SK-N-MC (cell line): ENCODE data around the gene ANO2.

Experiments
- EZH2 ChIP-seq: fragments of 200-600 bp; sonication (generic); IDR thresholded peaks from one replicate; pipeline ENCODE4 v1.6.1; 2017; ENCODE audit warnings: antibody characterized with exemption
- POLR2AphosphoS5 ChIP-seq: IDR thresholded peaks from 2 replicates; pipeline ENCODE4 v1.6.1; 2012; ENCODE audit warnings: mild to moderate bottlenecking, low read depth, low read length, borderline replicate concordance

DNA sequence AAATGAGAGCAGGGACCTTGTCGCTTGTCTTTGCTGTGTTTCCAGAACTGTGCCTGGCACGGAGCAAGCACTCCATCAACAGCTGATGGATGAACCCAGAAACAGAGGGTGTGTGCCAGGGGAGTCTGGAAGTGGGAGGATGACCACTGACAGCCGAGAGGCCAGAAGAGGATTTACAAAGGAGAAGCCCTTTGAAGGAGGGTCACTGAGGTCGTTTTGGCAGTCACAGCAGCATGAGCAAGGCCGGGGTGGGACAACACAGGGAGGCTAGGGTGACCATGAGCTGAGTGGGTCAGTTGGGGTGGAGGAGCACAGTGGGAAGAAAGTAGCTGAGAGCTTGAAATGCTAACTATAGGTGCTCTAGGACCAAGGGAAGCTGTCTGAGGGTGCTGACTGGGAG, 313.6 kb downstream of the ANO2 start:
- TF ChIP-seq POLR2AphosphoS5: no peak
- no peak for TF ChIP-seq EZH2
